CD4-positive, alpha-beta T cell treated with Interleukin-6 at 100 ng/mL for 8 hours (primary cell): ENCODE measurements around the gene NEDD9.

Experiments
- DNase-seq: peaks from one replicate; pipeline ENCODE4 v3.0.0-alpha.2; 2020; ENCODE audit warnings: mixed read lengths, low spot score

The NEDD9 gene

GRCh38 chr6:11233673-11234573 is 1.5 kb upstream of the NEDD9 start:
- no peak for DNase-seq

DNA sequence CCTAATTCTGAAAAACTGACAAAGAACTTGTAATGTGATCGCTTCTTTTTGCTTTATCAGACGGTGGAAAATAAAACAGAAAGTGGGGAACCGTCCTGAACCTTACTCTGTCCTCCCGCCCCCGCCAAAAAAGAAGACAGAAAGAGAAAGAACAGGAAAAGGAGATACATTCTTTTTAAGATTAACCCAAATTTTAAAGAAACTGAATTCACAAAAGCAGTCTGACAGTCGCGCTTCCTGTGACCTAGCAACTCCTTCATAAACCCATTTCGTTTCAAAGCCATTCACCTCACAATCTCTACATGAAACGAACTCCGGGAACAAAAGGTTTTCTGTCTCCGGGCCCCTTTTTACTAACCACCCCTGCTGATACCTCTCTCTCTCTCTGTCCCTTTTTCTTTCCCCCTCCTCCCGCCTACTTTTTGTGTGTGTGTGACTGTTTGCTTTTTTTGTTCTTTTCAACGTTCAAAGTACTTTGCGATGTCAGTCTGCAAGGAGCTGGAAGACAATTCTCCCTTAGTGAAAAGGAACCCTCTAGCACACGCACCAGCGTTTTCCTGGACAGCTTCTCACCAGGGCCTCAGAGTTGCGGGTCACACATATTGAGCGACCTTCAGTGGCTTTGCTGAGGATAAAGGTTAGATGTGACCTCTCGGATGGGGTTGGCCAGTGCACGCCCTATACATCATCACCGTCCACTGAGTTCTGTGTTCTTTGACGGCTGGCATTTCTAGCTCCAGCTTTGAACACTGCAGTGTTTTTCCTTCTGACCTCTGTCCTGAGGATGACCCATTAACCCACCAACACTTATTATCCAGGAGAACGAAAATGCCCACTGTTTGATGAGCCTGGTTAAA is 530 bp upstream of the NEDD9 start:
- peak; percentile 46 for DNase-seq

- DNase-seq = no peak
These were observed 790 bp downstream of the NEDD9 start for GRCh38 chr6:11231564-11232192.

GRCh38 chr6:11231108-11231463 is 1.4 kb downstream of the NEDD9 start:
- DNase-seq = no peak

DNA sequence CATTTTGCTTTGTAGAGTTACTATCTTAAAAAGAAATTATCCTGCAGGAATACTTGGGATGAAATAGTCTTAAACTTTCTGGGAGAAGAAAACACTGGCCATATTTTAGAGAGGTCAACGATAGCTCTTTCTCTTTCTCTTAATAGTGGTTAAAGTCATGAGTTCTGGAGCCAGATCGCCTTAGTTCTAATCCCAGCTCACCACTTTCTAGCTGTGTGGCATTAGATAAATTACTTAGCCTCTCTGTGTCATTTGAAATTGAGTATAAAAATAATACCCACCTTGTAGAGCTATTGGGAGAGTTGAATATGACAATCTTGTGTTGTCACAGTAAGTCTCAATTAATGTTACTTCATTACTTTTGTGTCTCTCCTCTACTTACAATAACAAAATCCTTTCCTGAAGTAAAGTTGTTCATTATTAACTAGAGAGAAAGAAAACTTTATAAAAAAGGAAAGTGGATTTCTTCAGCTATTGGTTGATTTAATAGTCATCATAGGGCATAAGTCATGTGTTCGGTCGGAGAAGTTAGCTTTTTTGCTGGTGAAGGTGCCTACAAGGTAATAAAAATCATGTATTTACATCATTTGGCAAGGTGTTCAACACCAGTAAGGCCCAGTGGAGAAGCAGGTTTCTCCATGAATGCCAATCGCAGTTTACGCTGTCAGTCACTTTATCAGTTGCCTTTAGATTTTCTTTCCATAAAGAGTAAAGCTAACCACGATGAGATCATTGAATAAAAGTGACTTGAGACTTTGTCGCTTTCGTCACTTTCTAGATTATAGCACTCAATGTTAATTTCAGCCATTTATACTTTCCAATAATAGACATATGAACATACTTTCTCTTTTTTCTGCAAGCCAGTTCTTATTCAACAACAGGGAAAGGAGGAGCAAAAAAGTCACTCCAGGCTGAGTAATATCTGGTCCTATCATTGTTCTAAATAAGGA is 2.0 kb downstream of the NEDD9 start:
- no peak for DNase-seq

GRCh38 chr6:11229655-11230046 is 2.8 kb downstream of the NEDD9 start:
- no peak for DNase-seq

GRCh38 chr6:11228935-11229654 is 3.4 kb downstream of the NEDD9 start:
- DNase-seq = no peak

- no peak for DNase-seq
These were observed 4.8 kb downstream of the NEDD9 start for GRCh38 chr6:11227698-11228097.

- DNase-seq = no peak
These were observed 6.5 kb downstream of the NEDD9 start for GRCh38 chr6:11226005-11226404.

DNA sequence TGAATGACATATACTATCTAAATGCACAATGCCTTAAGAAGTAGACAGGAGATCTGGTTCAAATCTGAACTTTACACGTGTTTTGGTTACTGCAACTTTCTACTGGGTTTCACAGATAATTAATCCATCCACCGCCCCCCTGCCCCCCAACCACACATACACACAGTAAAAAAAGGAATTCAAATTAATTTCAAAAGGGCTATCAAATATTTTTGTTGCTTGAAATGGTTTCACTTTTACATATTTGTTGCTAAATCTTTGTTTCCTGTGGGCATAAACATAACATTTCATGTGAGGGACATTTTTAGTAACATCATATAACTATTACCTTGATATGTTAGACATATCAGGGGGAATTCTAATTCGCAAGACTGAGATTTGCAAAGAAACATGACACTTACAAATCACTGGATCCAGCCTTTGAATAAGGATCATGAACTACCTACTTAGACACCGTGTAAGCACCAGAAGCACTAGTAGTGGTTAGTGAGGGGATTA is 7.5 kb downstream of the NEDD9 start:
- no peak for DNase-seq

- DNase-seq = peak; percentile 49
These were observed 8.1 kb downstream of the NEDD9 start for GRCh38 chr6:11224252-11224965.

DNA sequence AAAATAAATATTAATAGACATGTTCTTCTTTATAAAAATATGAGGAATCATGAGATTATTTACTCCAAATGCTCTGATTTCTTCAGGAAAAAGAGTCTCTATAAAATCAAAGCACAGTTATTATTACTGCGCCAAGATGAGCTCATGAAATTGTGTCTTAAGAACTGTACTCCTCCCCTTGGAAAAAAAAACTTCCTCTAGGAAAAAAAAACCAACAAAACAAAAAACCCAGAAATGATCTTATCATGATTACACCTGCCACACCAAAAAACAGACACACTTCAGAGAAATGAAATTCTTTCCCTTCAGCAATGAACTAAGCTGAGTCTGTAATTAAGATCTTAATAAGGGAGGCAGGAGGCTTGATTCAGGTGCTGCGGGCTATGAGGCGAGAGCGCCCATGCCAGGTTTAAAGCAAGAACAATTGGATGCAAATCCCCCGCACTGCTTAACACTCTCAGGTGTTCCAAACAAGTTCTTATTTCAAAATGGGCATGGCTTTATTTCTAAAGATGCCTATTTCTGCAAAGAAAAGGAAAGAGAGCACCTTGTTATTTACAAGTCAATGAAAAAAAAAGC is 9.1 kb downstream of the NEDD9 start:
- no peak for DNase-seq

DNA sequence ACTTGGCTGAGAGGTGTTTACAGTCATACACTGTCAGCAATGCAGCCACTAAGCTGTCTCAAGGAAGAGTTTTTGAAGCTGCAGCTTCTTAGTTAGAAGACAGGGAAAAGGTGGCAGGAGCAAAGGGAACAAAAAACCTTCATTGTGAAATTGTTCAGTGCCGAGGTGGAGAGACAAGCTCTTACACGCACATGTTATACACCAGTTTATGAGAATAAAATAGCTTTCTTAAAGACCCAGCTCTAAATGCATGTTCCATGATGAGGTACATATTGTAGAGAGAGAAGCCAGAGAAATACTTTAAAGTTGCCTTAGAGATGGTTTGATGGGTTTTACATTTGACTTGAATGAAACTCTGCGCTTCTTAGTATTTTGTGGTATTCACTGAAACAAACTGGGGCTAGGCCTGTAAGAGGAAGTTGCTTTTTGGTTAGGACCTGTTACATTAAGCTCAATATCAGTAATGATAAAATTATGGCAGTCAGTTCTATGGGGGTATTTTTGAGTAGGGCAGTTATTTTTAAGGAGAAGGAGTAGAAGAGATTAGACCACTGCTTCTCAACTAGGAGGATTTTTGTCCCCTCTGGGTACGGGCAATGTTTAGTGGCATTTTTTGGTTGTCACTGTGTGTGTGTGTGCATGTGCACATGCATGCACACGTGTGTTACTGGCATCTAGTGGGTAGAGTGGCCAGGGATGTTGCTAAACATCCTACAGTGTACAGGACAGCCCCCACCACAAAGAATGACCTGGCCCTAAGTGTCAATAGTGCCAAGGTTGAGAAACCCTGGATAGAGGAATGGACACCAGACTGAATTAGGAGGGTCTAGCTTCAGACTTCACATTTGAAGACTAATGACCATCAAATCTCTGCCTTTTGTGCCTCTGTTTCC is 9.8 kb downstream of the NEDD9 start:
- DNase-seq = no peak

DNA sequence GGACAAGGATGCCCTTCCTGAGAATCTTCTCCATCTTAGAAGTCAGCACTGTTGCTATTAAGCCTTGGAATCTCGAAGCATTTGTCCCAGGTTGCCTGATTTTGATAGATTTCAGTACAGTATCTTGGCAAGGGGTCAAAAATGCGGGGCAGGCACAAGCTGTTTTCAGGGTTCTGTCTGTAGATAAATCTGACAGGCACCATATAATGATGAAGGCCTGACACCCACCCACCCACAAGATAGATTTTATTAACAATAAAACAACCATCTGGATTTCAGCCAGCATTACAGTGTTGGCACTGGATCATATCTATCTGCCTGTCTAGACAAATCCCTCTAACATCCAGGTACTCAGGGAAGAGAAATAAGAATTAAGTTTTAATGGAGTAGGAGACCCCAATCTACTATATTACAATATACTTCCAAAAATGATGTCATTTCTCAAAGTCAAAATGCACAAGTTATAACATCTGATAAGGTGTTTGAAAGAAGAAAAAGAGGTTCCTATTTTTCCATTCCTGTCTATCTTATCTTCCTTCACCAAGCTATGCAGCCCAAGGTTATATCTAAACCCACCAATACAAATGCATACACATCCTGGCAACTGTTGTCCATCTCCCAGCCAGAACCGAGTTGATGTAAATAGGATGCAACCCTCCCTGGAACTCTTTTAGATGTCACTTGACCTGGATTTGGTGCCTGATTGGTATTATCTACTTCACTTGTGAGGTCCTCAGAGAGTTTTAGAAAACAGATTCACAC is 10.7 kb downstream of the NEDD9 start:
- no peak for DNase-seq

DNA sequence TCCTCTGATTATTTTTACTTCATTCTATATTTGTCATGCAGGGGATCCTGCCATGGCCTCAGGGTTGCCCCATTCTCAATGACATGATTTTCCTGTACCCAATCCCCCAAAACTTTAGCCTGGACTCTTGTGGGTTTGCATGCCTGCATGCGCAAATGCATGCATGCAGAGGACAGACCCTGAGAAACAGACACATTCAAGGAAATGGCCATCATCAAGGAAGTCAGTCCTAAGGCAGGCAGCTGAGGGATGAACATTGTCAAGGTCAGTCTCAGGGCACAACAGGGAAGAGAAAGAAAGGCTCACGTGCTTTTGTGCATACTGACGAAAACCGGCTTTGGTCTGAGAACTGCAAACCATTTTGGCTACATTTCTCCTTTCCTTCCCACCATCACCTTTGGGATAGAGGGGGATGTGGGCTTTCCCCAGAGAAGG is 13.1 kb downstream of the NEDD9 start:
- DNase-seq = no peak

- no peak for DNase-seq
These were observed 13.7 kb downstream of the NEDD9 start for GRCh38 chr6:11218538-11219399.

DNA sequence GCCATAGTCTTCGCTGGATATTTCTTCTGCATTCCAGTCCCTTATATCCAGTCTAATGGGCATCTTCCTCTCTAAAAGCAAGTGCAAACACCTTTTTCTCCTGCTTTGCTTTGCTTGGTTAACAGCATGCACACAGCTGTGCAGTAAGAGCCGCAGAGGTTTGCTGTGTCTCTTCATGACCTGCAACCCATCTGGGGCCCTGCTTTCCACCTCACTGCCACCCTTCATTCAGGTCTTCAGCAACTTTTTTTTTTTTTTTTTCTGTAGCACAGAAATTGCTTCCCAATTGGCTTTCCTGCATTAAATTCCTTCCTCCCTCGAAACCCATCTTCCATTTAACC is 14.4 kb downstream of the NEDD9 start:
- DNase-seq = no peak
